Activated naive CD8-positive, alpha-beta T cell treated with anti-CD3 and anti-CD28 coated beads, Interleukin-2, amount 10 ng/mL, durations not matched to agents 7 days and 5 days (primary cell): ENCODE results near the gene CD59. TPM values are rescaled to one million over a fixed set of nuclear protein-coding genes. Genes with fewer than 3 reads are reported as not detected.

ENCODE experiments used
- ATAC-seq: fragments of 150-1000 bp; cut with Tn5 transposase; one replicate; pipeline ENCODE4 v1.10.0; 2021; ENCODE audit warnings: low read depth, moderate library complexity
- POLR2A ChIA-PET: fragments of 350-600 bp; sonication (Branson Sonifier 250); formaldehyde crosslinking; loops from one replicate; lab custom pipeline; 2021; ENCODE audit warnings: antibody characterized with exemption; lab: Charles Lee
- DNase-seq: peaks from one replicate; pipeline ENCODE4 v3.0.0; 2021
- H3K27ac Mint-ChIP-seq: one replicate; pipeline ENCODE4 v1.8.0; 2022; ENCODE audit warnings: mild to moderate bottlenecking, mixed read lengths
- H3K27me3 Mint-ChIP-seq: one replicate; pipeline ENCODE4 v1.8.0; 2022; ENCODE audit warnings: mild to moderate bottlenecking, moderate library complexity, mixed read lengths
- H3K36me3 Mint-ChIP-seq: one replicate; pipeline ENCODE4 v1.8.0; 2021; ENCODE audit warnings: mild to moderate bottlenecking, mixed read lengths
- H3K4me1 Mint-ChIP-seq: one replicate; pipeline ENCODE4 v1.8.0; 2021; ENCODE audit warnings: mixed read lengths
- H3K4me3 Mint-ChIP-seq: one replicate; pipeline ENCODE4 v1.8.0; 2022; ENCODE audit warnings: mild to moderate bottlenecking, moderate library complexity, mixed read lengths
- H3K9me3 Mint-ChIP-seq: one replicate; pipeline ENCODE4 v1.8.0; 2021; ENCODE audit warnings: mixed read lengths
- total RNA-seq, 2 experiments: library from RNA; stranded (reverse); gene quantifications; one replicate each; pipeline ENCODE4 v1.2.3, GENCODE V29; 2021

CD59 gene
- total RNA-seq, 2 experiments from 2014 or later, result 57.0 to 59.3 TPM

GRCh38 chr11:33770236-33770635, 34.0 kb upstream of the CD59 start:
- Mint-ChIP-seq H3K4me3 (no peak overlapping the region), H3K36me3 (peaks cover 18% of the 10 kb centered on the region), H3K27me3 (peaks cover 8% of the 10 kb centered on the region), H3K9me3 (no peaks in the 10 kb centered on the region), H3K27ac (no peak overlapping the region), H3K4me1 (peaks cover 18% of the 10 kb centered on the region)
- no peak for DNase-seq
- POLR2A ChIA-PET, result no interaction called here
- ATAC-seq, result no peak

DNA sequence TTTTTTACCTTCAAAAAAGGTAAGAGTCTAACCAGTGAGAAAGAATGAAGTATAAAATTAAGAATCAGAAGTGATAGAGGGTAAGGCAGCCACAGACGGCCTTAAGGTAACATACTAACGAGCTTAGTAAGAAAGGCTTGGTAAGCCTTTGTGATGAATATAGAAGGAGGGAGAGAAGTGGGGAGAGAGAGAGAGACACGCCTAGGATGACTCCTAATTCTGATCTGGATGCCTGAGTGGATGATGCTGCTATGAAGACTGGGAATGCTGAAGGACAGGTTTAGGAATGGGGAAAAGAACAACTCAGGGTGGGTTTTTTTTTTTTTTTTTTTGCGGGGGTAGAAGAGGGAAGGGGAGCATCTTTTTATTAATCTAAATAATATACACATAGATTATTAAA, 33.3 kb upstream of the CD59 start:
- POLR2A ChIA-PET, result no interaction called here
- no peaks in the 10 kb centered on the region for H3K9me3 Mint-ChIP-seq
- no peak for ATAC-seq

GRCh38 chr11:33767624-33768023, 31.4 kb upstream of the CD59 start:
- H3K4me1 Mint-ChIP-seq, result peaks cover 7% of the 10 kb centered on the region
- DNase-seq (no peak), ATAC-seq (no peak)
- no peaks in the 10 kb centered on the region for H3K9me3 Mint-ChIP-seq
- H3K4me3 Mint-ChIP-seq, result no peak overlapping the region
- no peak overlapping the region for H3K27ac Mint-ChIP-seq
- POLR2A ChIA-PET, result interaction anchor here (0.8 kb wide), 1 partner anchor 13 kb away, joined by 3 read pairs; no protein-coding TSS in a partner anchor
- peaks cover 33% of the 10 kb centered on the region for H3K36me3 Mint-ChIP-seq
- H3K27me3 Mint-ChIP-seq, result no peaks in the 10 kb centered on the region

More for the DNA sequence above, 33.3 kb upstream of the CD59 start:
- peaks cover 15% of the 10 kb centered on the region for H3K4me1 Mint-ChIP-seq
- H3K36me3 Mint-ChIP-seq, result peaks cover 21% of the 10 kb centered on the region
- no peak overlapping the region for H3K4me3 Mint-ChIP-seq
- peaks cover under 1% of the 10 kb centered on the region for H3K27me3 Mint-ChIP-seq
- H3K27ac Mint-ChIP-seq, result no peak overlapping the region
- DNase-seq, result no peak

DNA sequence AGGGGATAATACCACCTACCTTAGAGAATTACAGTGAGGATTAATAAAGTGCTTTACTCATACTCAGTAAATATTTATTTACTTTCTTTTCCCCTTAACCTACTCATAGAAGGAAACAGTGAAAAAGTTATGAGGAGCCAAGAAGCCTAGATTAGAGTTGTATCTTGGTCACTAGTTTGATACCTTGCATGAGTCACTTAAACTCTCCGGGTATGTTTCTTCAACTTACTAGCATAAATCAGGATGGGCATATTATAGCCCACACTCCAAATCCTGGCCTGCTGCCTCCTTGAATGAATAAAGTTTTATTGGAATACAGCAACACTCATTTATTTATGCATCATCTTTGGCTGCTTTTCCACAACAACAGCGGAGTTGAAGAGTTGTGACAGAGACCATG, 29.9 kb upstream of the CD59 start:
- no peaks in the 10 kb centered on the region for H3K27me3 Mint-ChIP-seq
- peaks cover 36% of the 10 kb centered on the region for H3K36me3 Mint-ChIP-seq
- DNase-seq (no peak), ATAC-seq (no peak)
- H3K27ac Mint-ChIP-seq, result no peak overlapping the region
- H3K9me3 Mint-ChIP-seq, result no peaks in the 10 kb centered on the region
- H3K4me1 Mint-ChIP-seq, result peaks cover 2% of the 10 kb centered on the region
- no peak overlapping the region for H3K4me3 Mint-ChIP-seq
- POLR2A ChIA-PET, result no interaction called here

DNA sequence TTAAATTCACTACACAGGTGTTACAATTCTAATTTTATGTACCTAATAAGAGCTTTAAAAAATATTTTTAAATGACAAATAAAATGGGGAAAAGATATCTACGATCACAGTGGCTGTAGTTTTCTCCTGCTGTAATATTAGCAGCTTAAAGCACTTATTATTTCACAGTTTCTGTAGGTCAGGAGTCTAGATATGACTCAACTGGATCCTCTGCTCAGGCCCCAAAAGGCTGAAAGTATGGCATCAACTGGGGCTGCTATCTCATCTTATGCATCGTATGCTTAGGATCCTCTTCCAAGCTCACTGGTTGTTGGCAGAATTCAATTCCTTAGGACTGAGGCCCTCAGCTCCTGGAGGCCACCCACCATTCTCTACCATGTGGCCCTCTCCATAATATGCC, 25.2 kb upstream of the CD59 start:
- no peak for ATAC-seq
- no peak overlapping the region for H3K4me3 Mint-ChIP-seq
- no peaks in the 10 kb centered on the region for H3K27me3 Mint-ChIP-seq
- POLR2A ChIA-PET, result no interaction called here
- no peaks in the 10 kb centered on the region for H3K9me3 Mint-ChIP-seq
- DNase-seq, result no peak
- H3K4me1 Mint-ChIP-seq, result no peaks in the 10 kb centered on the region
- H3K27ac Mint-ChIP-seq, result no peak overlapping the region
- H3K36me3 Mint-ChIP-seq, result peaks cover 39% of the 10 kb centered on the region

DNA sequence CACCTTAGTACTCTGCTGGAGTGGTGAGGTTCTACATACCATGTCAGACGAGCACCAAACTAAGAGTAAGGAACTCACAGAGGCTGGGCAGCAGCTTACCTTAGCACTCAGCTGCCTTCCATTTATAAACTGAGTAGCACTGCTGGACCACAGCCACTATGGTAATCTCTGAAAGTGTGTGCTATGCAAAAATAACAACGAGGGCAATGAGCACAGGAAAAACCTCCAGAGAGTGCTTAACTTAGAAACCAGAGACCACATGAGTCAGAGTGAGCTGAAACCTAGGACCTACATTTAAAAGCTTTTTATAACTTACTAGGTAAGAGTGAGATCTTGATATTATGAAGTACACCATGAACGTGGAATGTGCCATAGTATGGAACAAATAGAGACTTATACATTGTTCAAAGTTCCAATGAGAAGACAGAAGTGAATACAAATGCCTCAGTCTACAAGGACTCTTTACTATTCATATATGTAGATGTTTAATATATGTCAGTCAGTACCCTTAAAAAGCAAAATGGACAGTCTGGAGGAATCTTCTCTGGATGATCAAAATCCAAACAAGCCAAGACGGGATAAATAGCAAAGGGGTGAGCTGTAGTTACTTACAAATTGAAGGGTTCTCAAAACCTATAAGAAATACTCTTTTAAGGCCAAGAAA, 17.2 kb upstream of the CD59 start:
- H3K36me3 Mint-ChIP-seq, result peaks cover 12% of the 10 kb centered on the region

GRCh38 chr11:33751878-33752277, 15.7 kb upstream of the CD59 start:
- POLR2A ChIA-PET, result no interaction called here
- Mint-ChIP-seq H3K9me3 (no peaks in the 10 kb centered on the region), H3K27me3 (no peaks in the 10 kb centered on the region), H3K4me3 (no peak overlapping the region), H3K36me3 (peaks cover 14% of the 10 kb centered on the region), H3K4me1 (peaks cover 4% of the 10 kb centered on the region), H3K27ac (no peak overlapping the region)
- ATAC-seq (no peak), DNase-seq (no peak)

More for the DNA sequence above, 17.2 kb upstream of the CD59 start:
- Mint-ChIP-seq H3K4me1 (peaks cover 4% of the 10 kb centered on the region), H3K27ac (no peak overlapping the region), H3K9me3 (no peaks in the 10 kb centered on the region), H3K4me3 (no peak overlapping the region), H3K27me3 (no peaks in the 10 kb centered on the region)
- POLR2A ChIA-PET, result no interaction called here
- DNase-seq (no peak), ATAC-seq (no peak)

GRCh38 chr11:33747979-33748378, 11.8 kb upstream of the CD59 start:
- ATAC-seq (no peak), DNase-seq (no peak)
- POLR2A ChIA-PET, result interaction anchor here (1.0 kb wide), 1 partner anchor 47 kb away, joined by 3 read pairs; the partner anchor contains the start of gene C11orf91
- H3K36me3 Mint-ChIP-seq, result peaks cover 14% of the 10 kb centered on the region
- H3K9me3 Mint-ChIP-seq, result no peaks in the 10 kb centered on the region
- H3K4me3 Mint-ChIP-seq, result no peak overlapping the region
- no peaks in the 10 kb centered on the region for H3K27me3 Mint-ChIP-seq
- H3K27ac Mint-ChIP-seq, result no peak overlapping the region
- no peaks in the 10 kb centered on the region for H3K4me1 Mint-ChIP-seq

DNA sequence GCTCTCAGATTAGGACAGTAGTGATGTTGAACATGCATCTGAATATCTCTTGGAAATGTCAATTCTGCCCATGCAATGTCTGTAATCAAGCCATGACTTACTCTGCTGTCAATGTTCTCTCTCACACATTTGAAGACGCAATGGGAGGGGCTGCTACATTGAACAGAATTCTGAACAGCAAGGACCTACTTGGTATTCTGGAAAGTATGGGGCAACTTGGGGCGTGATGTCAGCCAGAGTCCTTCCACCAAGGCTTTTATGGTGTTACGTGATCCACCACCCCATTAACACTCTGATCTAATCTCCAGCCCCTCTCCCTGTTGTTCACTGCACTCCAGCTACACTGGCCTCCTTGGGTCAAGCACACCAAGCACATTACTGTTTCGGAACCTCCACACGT, 7.1 kb upstream of the CD59 start:
- Mint-ChIP-seq H3K27ac (no peak overlapping the region), H3K4me1 (no peaks in the 10 kb centered on the region), H3K27me3 (peaks cover 3% of the 10 kb centered on the region), H3K9me3 (no peaks in the 10 kb centered on the region), H3K36me3 (peaks cover 13% of the 10 kb centered on the region), H3K4me3 (no peak overlapping the region)
- DNase-seq (no peak), ATAC-seq (no peak)
- POLR2A ChIA-PET, result no interaction called here

GRCh38 chr11:33742249-33742851, 6.1 kb upstream of the CD59 start:
- POLR2A ChIA-PET, result no interaction called here
- DNase-seq, result no peak
- Mint-ChIP-seq H3K9me3 (no peaks in the 10 kb centered on the region), H3K36me3 (peaks cover 13% of the 10 kb centered on the region), H3K27ac (no peak overlapping the region), H3K4me3 (no peak overlapping the region), H3K4me1 (no peaks in the 10 kb centered on the region), H3K27me3 (peaks cover 9% of the 10 kb centered on the region)
- ATAC-seq, result no peak

DNA sequence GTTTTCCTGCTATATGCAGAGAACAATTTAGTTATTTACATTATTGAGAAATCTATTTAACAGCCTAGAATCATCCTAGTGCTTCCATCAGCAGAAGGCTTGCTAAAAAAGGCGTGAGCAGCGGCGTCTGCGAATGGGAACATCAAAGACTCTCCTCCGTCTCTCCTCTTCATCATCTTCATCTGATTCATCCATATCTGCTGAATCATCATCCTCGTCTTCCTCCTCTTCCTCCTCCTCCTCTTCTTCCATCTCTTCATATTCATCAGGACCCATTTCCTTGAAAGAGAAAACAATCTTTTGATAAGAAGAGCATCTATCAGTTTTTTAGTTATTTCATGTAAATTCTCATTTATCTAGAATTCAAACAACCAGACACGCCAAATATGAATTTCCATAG, 5.6 kb upstream of the CD59 start:
- Mint-ChIP-seq H3K27ac (no peak overlapping the region), H3K9me3 (no peaks in the 10 kb centered on the region), H3K36me3 (peaks cover 10% of the 10 kb centered on the region), H3K27me3 (peaks cover 9% of the 10 kb centered on the region), H3K4me1 (peaks cover 4% of the 10 kb centered on the region), H3K4me3 (no peak overlapping the region)
- POLR2A ChIA-PET, result no interaction called here
- DNase-seq (no peak), ATAC-seq (no peak)

GRCh38 chr11:33737362-33737821, 1.2 kb upstream of the CD59 start:
- Mint-ChIP-seq H3K4me1 (peaks cover 22% of the 10 kb centered on the region), H3K36me3 (peaks cover 9% of the 10 kb centered on the region), H3K27me3 (peaks cover 9% of the 10 kb centered on the region), H3K4me3 (no peak overlapping the region), H3K9me3 (no peaks in the 10 kb centered on the region), H3K27ac (no peak overlapping the region)
- no peak for DNase-seq
- POLR2A ChIA-PET, result interaction anchor here (1.4 kb wide), 1 partner anchor 37 kb away, joined by 5 read pairs; the partner anchor contains the start of gene FBXO3
- ATAC-seq, result no peak

GRCh38 chr11:33735271-33736147, 714 bp downstream of the CD59 start:
- H3K27ac Mint-ChIP-seq, result peak overlapping the region; percentile 81
- peaks cover 9% of the 10 kb centered on the region for H3K27me3 Mint-ChIP-seq
- no peaks in the 10 kb centered on the region for H3K9me3 Mint-ChIP-seq
- H3K4me1 Mint-ChIP-seq, result peaks cover 27% of the 10 kb centered on the region
- POLR2A ChIA-PET, result interaction anchor here (0.7 kb wide), 4 partner anchors 297 to 780 kb away, joined by 3 to 5 read pairs (median 3); no protein-coding TSS in a partner anchor
- ATAC-seq (peak; percentile 32), DNase-seq (peak; percentile 55)
- peaks cover 10% of the 10 kb centered on the region for H3K36me3 Mint-ChIP-seq
- H3K4me3 Mint-ChIP-seq, result peak overlapping the region; percentile 89
